OCI-M2 (cell line): ENCODE measurements around the gene TMED4.
"Not testable (repeated sequence)": the region's sequence is repeated elsewhere in the genome, so short reads cannot be mapped to it uniquely, and the experiment has no call there.

Experiments
- DNase-seq: peaks from one replicate; lab custom pipeline; 2025; ENCODE audit not compliant: unreplicated experiment; lab: John Stamatoyannopoulos, UW

Gene TMED4

GRCh38 chr7:44607141-44608068 lies 25.4 kb upstream of the TMED4 start:
- DNase-seq = no peak

GRCh38 chr7:44606341-44607140 lies 24.5 kb upstream of the TMED4 start, which contains the start of gene OGDH:
Gene OGDH, plus strand, starts transcription at chr7:44606627. Its CDS starts 17,717 bp downstream, at chr7:44624344.
- DNase-seq = peak; percentile 80

- no peak for DNase-seq
These were observed 22.9 kb upstream of the TMED4 start for GRCh38 chr7:44604941-44605340.

GRCh38 chr7:44603193-44603592 lies 21.2 kb upstream of the TMED4 start:
- DNase-seq = no peak

- no peak for DNase-seq
These were observed 20.5 kb upstream of the TMED4 start for GRCh38 chr7:44602576-44602910.

- no peak for DNase-seq
These were observed 17.2 kb upstream of the TMED4 start for GRCh38 chr7:44599222-44599621.

- DNase-seq = not testable (repeated sequence)
These were observed 15.2 kb upstream of the TMED4 start for GRCh38 chr7:44597181-44597580.

- DNase-seq = no peak
These were observed 14.1 kb upstream of the TMED4 start for GRCh38 chr7:44595934-44596635.

GRCh38 chr7:44590910-44591309 lies 8.9 kb upstream of the TMED4 start:
- DNase-seq = no peak

- DNase-seq = no peak
These were observed 6.0 kb upstream of the TMED4 start for GRCh38 chr7:44587843-44588711.

GRCh38 chr7:44583146-44583865 lies 1.3 kb upstream of the TMED4 start:
- no peak for DNase-seq

- no peak for DNase-seq
These were observed 819 bp downstream of the TMED4 start for GRCh38 chr7:44580945-44581878.

GRCh38 chr7:44576228-44576627 lies 5.8 kb downstream of the TMED4 start:
- DNase-seq = no peak

GRCh38 chr7:44575054-44575453 lies 7.0 kb downstream of the TMED4 start:
- no peak for DNase-seq

- DNase-seq = no peak
These were observed 7.7 kb downstream of the TMED4 start for GRCh38 chr7:44574287-44574872.

GRCh38 chr7:44573464-44574286 lies 8.4 kb downstream of the TMED4 start, which contains the start of gene DDX56:
Gene DDX56, minus strand, starts transcription at chr7:44573908. Its CDS starts 13 bp downstream, at chr7:44573895.
- peak; percentile 75 for DNase-seq

- DNase-seq = no peak
These were observed 9.3 kb downstream of the TMED4 start for GRCh38 chr7:44572771-44573170.
